ENCODE measurements around the gene CCNYL1.
"Not testable (repeated sequence)": the region's sequence is repeated elsewhere in the genome, so short reads cannot be mapped to it uniquely, and the experiment has no call there.

CCNYL1 gene

GRCh38 chr2:207734636-207735512 is 23.4 kb downstream of the CCNYL1 start:
- no peaks in the 10 kb centered on the region for H3K79me2 ChIP-seq (ENCODE audit: control insufficient read depth, insufficient read depth, low read length, poor library complexity)
- H2AFZ ChIP-seq (ENCODE audit: insufficient read depth, low read length, poor library complexity): no peak overlapping the region
- H3K9me3 ChIP-seq (ENCODE audit: insufficient read depth, low read depth, low read length): no peaks in the 10 kb centered on the region
- no peak overlapping the region for H3K9ac ChIP-seq (ENCODE audit: low read length)
- no peaks in the 10 kb centered on the region for H3K4me1 ChIP-seq (ENCODE audit: control insufficient read depth in 1 of 2, insufficient read depth in 2 of 2, low read length in 2 of 2)
- H2AK5ac ChIP-seq (ENCODE audit: low read length): no peak overlapping the region
- no peak overlapping the region for H3K4ac ChIP-seq (ENCODE audit: low read depth, low read length)
- H3K36me3 ChIP-seq (ENCODE audit: control insufficient read depth in 1 of 2, insufficient read depth in 2 of 2, low read length in 2 of 2): peaks cover 2 to 3% of the 10 kb centered on the region in 2 experiments
- H3K27me3 ChIP-seq (ENCODE audit: insufficient read depth, low read length): no peaks in the 10 kb centered on the region
- no peak overlapping the region for H2BK12ac ChIP-seq (ENCODE audit: low read length)
- WGBS (ENCODE audit: extremely low coverage, insufficient coverage, insufficient read length): no CpG with 5 or more reads among the region's 4 CpGs
- no peak overlapping the region for H3K18ac ChIP-seq (ENCODE audit: low read length)
- no peaks in the 10 kb centered on the region for H3K79me1 ChIP-seq (ENCODE audit: low read length)
- H3K14ac ChIP-seq (ENCODE audit: low read length): no peak overlapping the region
- no peak for DNase-seq
- H4K8ac ChIP-seq (ENCODE audit: low read depth, low read length): no peak overlapping the region
- H3K23ac ChIP-seq (ENCODE audit: low read length): no peak overlapping the region
- no peak overlapping the region for H4K91ac ChIP-seq (ENCODE audit: low read depth, low read length)
- no peak overlapping the region for H4K12ac ChIP-seq (ENCODE audit: low read depth, low read length)
- H3K4me3 ChIP-seq (ENCODE audit: low read depth, low read length): no peak overlapping the region
- H3K4me2 ChIP-seq (ENCODE audit: low read length): no peak overlapping the region
- no peak overlapping the region for H3K27ac ChIP-seq (ENCODE audit: low read depth, low read length)
- H2BK5ac ChIP-seq (ENCODE audit: low read depth, low read length, poor library complexity): no peak overlapping the region
- no peak overlapping the region for H2BK120ac ChIP-seq (ENCODE audit: insufficient read depth, low read length, poor library complexity)

DNA sequence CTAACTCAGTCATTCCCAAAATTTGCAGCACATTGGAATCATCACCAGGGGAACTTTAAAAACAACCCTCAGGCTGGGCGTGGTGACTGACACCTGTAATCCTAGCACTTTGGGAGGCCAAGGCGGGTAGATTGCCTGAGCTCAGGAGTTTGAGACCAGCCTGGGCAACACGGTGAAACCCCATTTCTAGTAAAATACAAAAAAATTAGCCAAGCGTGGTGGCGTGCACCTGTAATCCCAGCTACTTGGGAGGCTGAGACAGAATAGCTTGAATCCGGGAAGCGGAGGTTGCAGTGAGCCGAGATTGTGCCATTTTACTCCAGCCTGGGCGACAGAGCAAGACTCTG is 24.0 kb downstream of the CCNYL1 start:
- not testable (repeated sequence) for DNase-seq; H3K9me3 ChIP-seq (ENCODE audit: insufficient read depth, low read depth, low read length); H2BK12ac ChIP-seq (ENCODE audit: low read length); H3K14ac ChIP-seq (ENCODE audit: low read length); H4K12ac ChIP-seq (ENCODE audit: low read depth, low read length); H4K91ac ChIP-seq (ENCODE audit: low read depth, low read length); H3K4me2 ChIP-seq (ENCODE audit: low read length); H2AK5ac ChIP-seq (ENCODE audit: low read length); H3K27me3 ChIP-seq (ENCODE audit: insufficient read depth, low read length); H3K9ac ChIP-seq (ENCODE audit: low read length); H3K36me3 ChIP-seq (ENCODE audit: control insufficient read depth in 1 of 2, insufficient read depth in 2 of 2, low read length in 2 of 2); H3K23ac ChIP-seq (ENCODE audit: low read length); H3K79me1 ChIP-seq (ENCODE audit: low read length); H3K4me1 ChIP-seq (ENCODE audit: control insufficient read depth in 1 of 2, insufficient read depth in 2 of 2, low read length in 2 of 2); H2BK5ac ChIP-seq (ENCODE audit: low read depth, low read length, poor library complexity); H3K18ac ChIP-seq (ENCODE audit: low read length); H3K4ac ChIP-seq (ENCODE audit: low read depth, low read length); H3K79me2 ChIP-seq (ENCODE audit: control insufficient read depth, insufficient read depth, low read length, poor library complexity); H3K4me3 ChIP-seq (ENCODE audit: low read depth, low read length); H4K8ac ChIP-seq (ENCODE audit: low read depth, low read length); H3K27ac ChIP-seq (ENCODE audit: low read depth, low read length); H2AFZ ChIP-seq (ENCODE audit: insufficient read depth, low read length, poor library complexity); H2BK120ac ChIP-seq (ENCODE audit: insufficient read depth, low read length, poor library complexity)
- no CpG with 5 or more reads among the region's 9 CpGs for WGBS (ENCODE audit: extremely low coverage, insufficient coverage, insufficient read length)

GRCh38 chr2:207743514-207743913 is 32.1 kb downstream of the CCNYL1 start:
- H3K36me3 ChIP-seq (ENCODE audit: control insufficient read depth in 1 of 2, insufficient read depth in 2 of 2, low read length in 2 of 2): peaks cover 6 to 19% of the 10 kb centered on the region in 2 experiments
- H3K4me2 ChIP-seq (ENCODE audit: low read length): no peak overlapping the region
- H2AFZ ChIP-seq (ENCODE audit: insufficient read depth, low read length, poor library complexity): no peak overlapping the region
- H3K14ac ChIP-seq (ENCODE audit: low read length): no peak overlapping the region
- no peaks in the 10 kb centered on the region for H3K79me1 ChIP-seq (ENCODE audit: low read length)
- no peaks in the 10 kb centered on the region for H3K27me3 ChIP-seq (ENCODE audit: insufficient read depth, low read length)
- H2AK5ac ChIP-seq (ENCODE audit: low read length): no peak overlapping the region
- H2BK5ac ChIP-seq (ENCODE audit: low read depth, low read length, poor library complexity): no peak overlapping the region
- no peak overlapping the region for H4K8ac ChIP-seq (ENCODE audit: low read depth, low read length)
- no peak for DNase-seq
- H4K12ac ChIP-seq (ENCODE audit: low read depth, low read length): no peak overlapping the region
- H3K9me3 ChIP-seq (ENCODE audit: insufficient read depth, low read depth, low read length): no peaks in the 10 kb centered on the region
- no peak overlapping the region for H2BK120ac ChIP-seq (ENCODE audit: insufficient read depth, low read length, poor library complexity)
- H3K4me3 ChIP-seq (ENCODE audit: low read depth, low read length): no peak overlapping the region
- H2BK12ac ChIP-seq (ENCODE audit: low read length): no peak overlapping the region
- no peak overlapping the region for H3K23ac ChIP-seq (ENCODE audit: low read length)
- no peak overlapping the region for H3K27ac ChIP-seq (ENCODE audit: low read depth, low read length)
- no peak overlapping the region for H3K18ac ChIP-seq (ENCODE audit: low read length)
- no peaks in the 10 kb centered on the region for H3K79me2 ChIP-seq (ENCODE audit: control insufficient read depth, insufficient read depth, low read length, poor library complexity)
- H3K9ac ChIP-seq (ENCODE audit: low read length): no peak overlapping the region
- H3K4me1 ChIP-seq (ENCODE audit: control insufficient read depth in 1 of 2, insufficient read depth in 2 of 2, low read length in 2 of 2): no peaks in the 10 kb centered on the region
- no peak overlapping the region for H3K4ac ChIP-seq (ENCODE audit: low read depth, low read length)
- H4K91ac ChIP-seq (ENCODE audit: low read depth, low read length): no peak overlapping the region

GRCh38 chr2:207744050-207744449 is 32.6 kb downstream of the CCNYL1 start:
- Histone ChIP-seq H3K27ac (ENCODE audit: low read depth, low read length) (no peak overlapping the region), H3K4me1 (ENCODE audit: control insufficient read depth in 1 of 2, insufficient read depth in 2 of 2, low read length in 2 of 2) (no peaks in the 10 kb centered on the region), H3K9me3 (ENCODE audit: insufficient read depth, low read depth, low read length) (no peaks in the 10 kb centered on the region), H2AFZ (ENCODE audit: insufficient read depth, low read length, poor library complexity) (no peak overlapping the region), H3K4me3 (ENCODE audit: low read depth, low read length) (no peak overlapping the region), H4K12ac (ENCODE audit: low read depth, low read length) (no peak overlapping the region), H2BK120ac (ENCODE audit: insufficient read depth, low read length, poor library complexity) (no peak overlapping the region), H2BK5ac (ENCODE audit: low read depth, low read length, poor library complexity) (no peak overlapping the region), H3K9ac (ENCODE audit: low read length) (no peak overlapping the region), H3K79me1 (ENCODE audit: low read length) (no peaks in the 10 kb centered on the region), H4K8ac (ENCODE audit: low read depth, low read length) (no peak overlapping the region), H3K14ac (ENCODE audit: low read length) (no peak overlapping the region), H3K79me2 (ENCODE audit: control insufficient read depth, insufficient read depth, low read length, poor library complexity) (no peaks in the 10 kb centered on the region), H2AK5ac (ENCODE audit: low read length) (no peak overlapping the region), H3K36me3 (ENCODE audit: control insufficient read depth in 1 of 2, insufficient read depth in 2 of 2, low read length in 2 of 2) (peaks cover 6 to 19% of the 10 kb centered on the region in 2 experiments), H3K23ac (ENCODE audit: low read length) (no peak overlapping the region), H3K18ac (ENCODE audit: low read length) (no peak overlapping the region), H3K4me2 (ENCODE audit: low read length) (no peak overlapping the region), H4K91ac (ENCODE audit: low read depth, low read length) (no peak overlapping the region), H3K27me3 (ENCODE audit: insufficient read depth, low read length) (no peaks in the 10 kb centered on the region), H2BK12ac (ENCODE audit: low read length) (no peak overlapping the region), H3K4ac (ENCODE audit: low read depth, low read length) (no peak overlapping the region)
- no CpG with 5 or more reads among the region's 2 CpGs for WGBS (ENCODE audit: extremely low coverage, insufficient coverage, insufficient read length)
- DNase-seq: no peak
